ENCODE results near the gene ERC1.

Gene ERC1

GRCh38 chr12:1488908-1489381 is 497.9 kb downstream of the ERC1 start:
- H2AFZ ChIP-seq (ENCODE audit: low read length): no peak overlapping the region
- no peaks in the 10 kb centered on the region for H4K20me1 ChIP-seq (ENCODE audit: insufficient read depth, low read length)
- H3K36me3 ChIP-seq (replicated peaks; ENCODE audit: insufficient read depth, low read length): no peaks in the 10 kb centered on the region
- H3K27me3 ChIP-seq (replicated peaks; ENCODE audit: insufficient read depth, low read length): no peaks in the 10 kb centered on the region
- no peaks in the 10 kb centered on the region for H3F3A ChIP-seq (ENCODE audit: insufficient read depth, low read length)
- no peak overlapping the region for H3K27ac ChIP-seq (ENCODE audit: low read length)
- TF ChIP-seq EZH2phosphoT487 (IDR thresholded peaks at IDR 0.05; ENCODE audit: low read length): no peak
- no peak for TF ChIP-seq EZH2 (optimal IDR thresholded peaks at IDR 0.05; ENCODE audit: low read depth, low read length)
- TF ChIP-seq CTCF (IDR thresholded peaks at IDR 0.05; ENCODE audit: low read length): no peak
- no peak overlapping the region for H3K4me3 ChIP-seq (ENCODE audit: low read length)
- H3K4me2 ChIP-seq (ENCODE audit: low read depth, low read length): no peak overlapping the region
- H3K79me2 ChIP-seq (ENCODE audit: low read length): no peaks in the 10 kb centered on the region
- no peaks in the 10 kb centered on the region for H3K9me3 ChIP-seq (replicated peaks; ENCODE audit: insufficient read depth, low read length)
- no peak overlapping the region for H3K9ac ChIP-seq (ENCODE audit: low read length)
- no peaks in the 10 kb centered on the region for H3K4me1 ChIP-seq (ENCODE audit: low read length)
- DNase-seq: no peak
- no peaks in the 10 kb centered on the region for H3K9me2 ChIP-seq (replicated peaks; ENCODE audit: insufficient read depth, low read length)

- TF ChIP-seq EZH2 (optimal IDR thresholded peaks at IDR 0.05; ENCODE audit: low read depth, low read length) (no peak), EZH2phosphoT487 (IDR thresholded peaks at IDR 0.05; ENCODE audit: low read length) (no peak), CTCF (IDR thresholded peaks at IDR 0.05; ENCODE audit: low read length) (no peak)
- no peaks in the 10 kb centered on the region for H3K36me3 ChIP-seq (replicated peaks; ENCODE audit: insufficient read depth, low read length)
Observed at GRCh38 chr12:1491983-1492697, 501.1 kb downstream of the ERC1 start.

GRCh38 chr12:1493781-1494565 is 502.9 kb downstream of the ERC1 start:
- Histone ChIP-seq H3K27me3 (replicated peaks; ENCODE audit: insufficient read depth, low read length) (no peaks in the 10 kb centered on the region), H3K9ac (ENCODE audit: low read length) (no peak overlapping the region), H3K9me2 (replicated peaks; ENCODE audit: insufficient read depth, low read length) (no peaks in the 10 kb centered on the region), H3K4me3 (ENCODE audit: low read length) (no peak overlapping the region), H3K4me1 (ENCODE audit: low read length) (no peaks in the 10 kb centered on the region), H3F3A (ENCODE audit: insufficient read depth, low read length) (no peaks in the 10 kb centered on the region), H4K20me1 (ENCODE audit: insufficient read depth, low read length) (no peaks in the 10 kb centered on the region), H2AFZ (ENCODE audit: low read length) (no peak overlapping the region), H3K79me2 (ENCODE audit: low read length) (no peaks in the 10 kb centered on the region), H3K9me3 (replicated peaks; ENCODE audit: insufficient read depth, low read length) (no peaks in the 10 kb centered on the region), H3K4me2 (ENCODE audit: low read depth, low read length) (no peak overlapping the region), H3K36me3 (replicated peaks; ENCODE audit: insufficient read depth, low read length) (no peaks in the 10 kb centered on the region), H3K27ac (ENCODE audit: low read length) (no peak overlapping the region)
- DNase-seq: no peak
- no peak for TF ChIP-seq CTCF (IDR thresholded peaks at IDR 0.05; ENCODE audit: low read length)
- no peak for TF ChIP-seq EZH2phosphoT487 (IDR thresholded peaks at IDR 0.05; ENCODE audit: low read length)
- TF ChIP-seq EZH2 (optimal IDR thresholded peaks at IDR 0.05; ENCODE audit: low read depth, low read length): no peak

More at GRCh38 chr12:1491983-1492697, 501.1 kb downstream of the ERC1 start:
- H3K9ac ChIP-seq (ENCODE audit: low read length): no peak overlapping the region
- H3K27ac ChIP-seq (ENCODE audit: low read length): no peak overlapping the region
- H2AFZ ChIP-seq (ENCODE audit: low read length): no peak overlapping the region
- H3K9me3 ChIP-seq (replicated peaks; ENCODE audit: insufficient read depth, low read length): no peaks in the 10 kb centered on the region
- H3K4me2 ChIP-seq (ENCODE audit: low read depth, low read length): no peak overlapping the region
- no peaks in the 10 kb centered on the region for H3K27me3 ChIP-seq (replicated peaks; ENCODE audit: insufficient read depth, low read length)
- no peaks in the 10 kb centered on the region for H3F3A ChIP-seq (ENCODE audit: insufficient read depth, low read length)
- no peaks in the 10 kb centered on the region for H3K9me2 ChIP-seq (replicated peaks; ENCODE audit: insufficient read depth, low read length)
- no peaks in the 10 kb centered on the region for H3K4me1 ChIP-seq (ENCODE audit: low read length)
- no peak for DNase-seq
- no peaks in the 10 kb centered on the region for H3K79me2 ChIP-seq (ENCODE audit: low read length)
- no peaks in the 10 kb centered on the region for H4K20me1 ChIP-seq (ENCODE audit: insufficient read depth, low read length)
- H3K4me3 ChIP-seq (ENCODE audit: low read length): no peak overlapping the region

All from MM.1S (cell line).